Natural killer cell (primary cell): ENCODE measurements around the gene FADS2. TPM values are rescaled to one million over a fixed set of nuclear protein-coding genes. Genes with fewer than 3 reads are reported as not detected.

ENCODE experiments used
- ATAC-seq, 3 donors: fragments of 150-1000 bp in 2 of 3; fragments of 200-7000 bp in 1 of 3; cut with Tn5 transposase; 1 replicate in 1 of 3; 2 replicates in 2 of 3; pipeline ENCODE4 v1.10.0; 2021; ENCODE audit warnings: mild to moderate bottlenecking in 2 of 3, moderate library complexity in 2 of 3
- DNase-seq, 2 donors: peaks; one replicate each; pipeline versions ENCODE4 v3.0.0 to v3.0.0-alpha.2; 2013 to 2021; ENCODE audit warnings: mixed read lengths in 1 of 2
- H3K27ac ChIP-seq: one replicate; pipeline ENCODE4 v1.5.1; 2013; ENCODE audit warnings: mild to moderate bottlenecking, low read length
- H3K27me3 ChIP-seq: one replicate; pipeline ENCODE4 v1.6.1; 2013; ENCODE audit warnings: low read length; ENCODE audit not compliant: control insufficient read depth, insufficient read depth
- H3K36me3 ChIP-seq: one replicate; pipeline ENCODE4 v1.6.1; 2013; ENCODE audit warnings: low read length; ENCODE audit not compliant: control insufficient read depth, insufficient read depth
- H3K4me1 ChIP-seq: one replicate; pipeline ENCODE4 v1.6.1; 2013; ENCODE audit warnings: low read length; ENCODE audit not compliant: control insufficient read depth, insufficient read depth
- H3K4me3 ChIP-seq: one replicate; pipeline ENCODE4 v1.5.1; 2013; ENCODE audit warnings: low read length
- H3K9me3 ChIP-seq: one replicate; pipeline ENCODE4 v1.6.1; 2013; ENCODE audit warnings: low read length; ENCODE audit not compliant: control insufficient read depth, insufficient read depth
- H3K27ac Mint-ChIP-seq, 2 donors: one replicate each; pipeline ENCODE4 v1.8.0; 2022; ENCODE audit warnings: mild to moderate bottlenecking in 2 of 2, mixed read lengths in 2 of 2, moderate library complexity in 1 of 2
- H3K27me3 Mint-ChIP-seq, 2 donors: one replicate each; pipeline ENCODE4 v1.8.0; 2022; ENCODE audit warnings: low read depth in 2 of 2, mixed read lengths in 2 of 2
- H3K36me3 Mint-ChIP-seq: one replicate; pipeline ENCODE4 v1.8.0; 2022; ENCODE audit warnings: mixed read lengths
- H3K4me1 Mint-ChIP-seq, 2 donors: one replicate each; pipeline ENCODE4 v1.8.0; 2022; ENCODE audit warnings: mixed read lengths in 2 of 2
- H3K4me3 Mint-ChIP-seq: one replicate; pipeline ENCODE4 v1.8.0; 2022; ENCODE audit warnings: mild to moderate bottlenecking, moderate library complexity, mixed read lengths
- H3K9me3 Mint-ChIP-seq, 2 donors: one replicate each; pipeline ENCODE4 v1.8.0; 2022; ENCODE audit warnings: mixed read lengths in 2 of 2
- WGBS: methylation state at CpG from one replicate; pipeline ENCODE4 v1.1.7; 2013; ENCODE audit warnings: missing lambda C conversion rate; ENCODE audit not compliant: insufficient coverage; 5-methylcytosine and 5-hydroxymethylcytosine counted together
- intact Hi-C: fragments of 100-400 bp; cut with micrococcal nuclease; formaldehyde crosslinking; loops from one replicate; pipeline ENCODE4 v1.14.2; 2022
- total RNA-seq, 4 donors: library from RNA; stranded (reverse); fragments of 120-200 nt in 1 of 4; gene quantifications; one replicate each; pipeline versions ENCODE4 v1.2.3 to v1.2.4, GENCODE V29; 2013 to 2022
- TF ChIP-seq, protein P1 (sequence below): fragments of 200-600 bp; IDR thresholded peaks from one replicate; pipeline ENCODE4 v1.8.0; 2022; ENCODE audit warnings: antibody characterized with exemption

The FADS2 gene
- total RNA-seq, 3 donors from 2014 or later (not counting 1 experiment from before 2014, with no cell fraction given), result 30.4 to 52.7 (median 34.4) TPM

DNA sequence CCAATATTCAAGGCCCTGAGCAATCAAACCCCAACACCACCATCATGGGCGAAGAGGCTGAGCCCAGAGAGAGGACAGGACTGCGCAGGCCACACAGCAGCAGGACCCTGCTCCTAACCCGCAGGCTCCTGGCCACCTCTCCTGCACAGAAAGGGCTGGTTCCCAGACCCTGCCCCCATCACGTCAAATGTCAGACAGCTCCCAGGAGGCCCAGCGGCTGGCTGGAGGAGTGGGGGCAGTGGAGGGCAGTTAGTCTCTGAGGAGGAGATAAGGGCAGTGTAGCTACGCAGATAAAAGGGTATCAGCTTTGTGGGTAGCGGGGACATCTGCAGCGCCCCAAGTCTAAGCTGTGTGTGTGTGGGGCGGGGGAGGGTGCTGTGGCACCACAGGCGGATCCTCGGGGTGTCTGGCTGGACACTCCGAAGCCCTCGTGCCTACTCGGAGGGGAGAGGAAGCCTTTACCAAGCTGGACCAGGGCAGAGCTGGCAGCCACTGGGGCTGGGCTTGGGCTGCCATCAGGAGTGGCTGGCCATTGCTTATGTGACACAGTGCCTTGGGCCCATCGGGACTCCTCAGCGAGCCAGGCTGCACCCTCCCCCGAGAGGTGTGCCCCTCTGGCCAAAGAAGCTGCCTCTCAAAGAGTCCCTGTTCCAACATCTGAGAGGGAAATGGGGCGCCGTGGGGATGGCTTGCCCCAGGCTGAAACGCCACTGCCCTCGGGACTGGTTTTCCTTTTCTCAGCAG lies 41.8 kb downstream of the FADS2 start:
- H3K36me3 ChIP-seq, result no peaks in the 10 kb centered on the region
- Mint-ChIP-seq H3K27me3 (no peaks in the 10 kb centered on the region), H3K9me3 (no peaks in the 10 kb centered on the region), H3K36me3 (no peaks in the 10 kb centered on the region), H3K4me1 (peaks cover 6 to 8% of the 10 kb centered on the region in 2 donors), H3K27ac (no peak overlapping the region), H3K4me3 (no peak overlapping the region)
- peaks cover 8% of the 10 kb centered on the region for H3K4me1 ChIP-seq
- no peaks in the 10 kb centered on the region for H3K9me3 ChIP-seq
- no peaks in the 10 kb centered on the region for H3K27me3 ChIP-seq
- TF ChIP-seq, protein P1, sequence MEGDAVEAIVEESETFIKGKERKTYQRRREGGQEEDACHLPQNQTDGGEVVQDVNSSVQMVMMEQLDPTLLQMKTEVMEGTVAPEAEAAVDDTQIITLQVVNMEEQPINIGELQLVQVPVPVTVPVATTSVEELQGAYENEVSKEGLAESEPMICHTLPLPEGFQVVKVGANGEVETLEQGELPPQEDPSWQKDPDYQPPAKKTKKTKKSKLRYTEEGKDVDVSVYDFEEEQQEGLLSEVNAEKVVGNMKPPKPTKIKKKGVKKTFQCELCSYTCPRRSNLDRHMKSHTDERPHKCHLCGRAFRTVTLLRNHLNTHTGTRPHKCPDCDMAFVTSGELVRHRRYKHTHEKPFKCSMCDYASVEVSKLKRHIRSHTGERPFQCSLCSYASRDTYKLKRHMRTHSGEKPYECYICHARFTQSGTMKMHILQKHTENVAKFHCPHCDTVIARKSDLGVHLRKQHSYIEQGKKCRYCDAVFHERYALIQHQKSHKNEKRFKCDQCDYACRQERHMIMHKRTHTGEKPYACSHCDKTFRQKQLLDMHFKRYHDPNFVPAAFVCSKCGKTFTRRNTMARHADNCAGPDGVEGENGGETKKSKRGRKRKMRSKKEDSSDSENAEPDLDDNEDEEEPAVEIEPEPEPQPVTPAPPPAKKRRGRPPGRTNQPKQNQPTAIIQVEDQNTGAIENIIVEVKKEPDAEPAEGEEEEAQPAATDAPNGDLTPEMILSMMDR, result no peak
- H3K27ac ChIP-seq, result no peak overlapping the region
- ATAC-seq (no peak), DNase-seq (no peak)
- 86% methylated on average over 21 of the region's 21 CpGs for WGBS
- intact Hi-C loops, result loop anchor here (2.0 kb wide), 1 partner anchor 77 kb away; no protein-coding TSS in a partner anchor
- H3K4me3 ChIP-seq, result no peak overlapping the region

DNA sequence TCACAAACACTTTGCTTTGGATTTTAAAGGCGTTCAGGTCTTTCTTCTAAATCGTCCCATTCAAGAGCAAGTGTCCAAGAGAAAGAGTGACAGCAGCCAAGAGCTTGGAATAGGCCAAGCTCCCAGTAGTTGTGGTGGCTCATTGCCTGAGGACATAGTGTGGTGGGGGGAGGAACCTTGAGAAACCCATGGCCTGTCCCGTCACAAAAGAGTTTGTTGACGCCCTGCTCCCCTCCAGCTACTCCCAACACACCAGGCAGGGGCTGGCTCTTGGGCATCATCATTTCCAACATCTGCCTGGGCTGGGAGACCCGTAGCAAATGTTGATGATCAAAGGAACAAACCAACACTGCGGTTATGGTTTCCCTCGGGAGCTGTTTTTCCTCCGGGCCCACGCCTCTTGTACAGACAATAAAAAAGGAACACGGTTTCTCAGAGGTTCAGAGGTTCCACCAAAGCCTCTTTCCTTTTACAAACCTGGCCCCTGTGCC lies 42.5 kb downstream of the FADS2 start:
- ATAC-seq (no peak), DNase-seq (no peak)
- Histone ChIP-seq H3K27me3 (no peaks in the 10 kb centered on the region), H3K36me3 (no peaks in the 10 kb centered on the region), H3K4me1 (peaks cover 8% of the 10 kb centered on the region), H3K9me3 (no peaks in the 10 kb centered on the region), H3K4me3 (no peak overlapping the region), H3K27ac (no peak overlapping the region)
- peaks cover 6 to 8% of the 10 kb centered on the region in 2 donors for H3K4me1 Mint-ChIP-seq
- H3K9me3 Mint-ChIP-seq, result no peaks in the 10 kb centered on the region
- WGBS, result 58% methylated on average over 9 of the region's 10 CpGs
- intact Hi-C loops, result loop anchor here (2.0 kb wide), 1 partner anchor 76 kb away; no protein-coding TSS in a partner anchor
- TF ChIP-seq, protein P1, result no peak
- H3K27me3 Mint-ChIP-seq, result no peaks in the 10 kb centered on the region
- peak overlapping the region; percentile 1 for H3K4me3 Mint-ChIP-seq
- no peak overlapping the region for H3K27ac Mint-ChIP-seq
- H3K36me3 Mint-ChIP-seq, result no peaks in the 10 kb centered on the region

DNA sequence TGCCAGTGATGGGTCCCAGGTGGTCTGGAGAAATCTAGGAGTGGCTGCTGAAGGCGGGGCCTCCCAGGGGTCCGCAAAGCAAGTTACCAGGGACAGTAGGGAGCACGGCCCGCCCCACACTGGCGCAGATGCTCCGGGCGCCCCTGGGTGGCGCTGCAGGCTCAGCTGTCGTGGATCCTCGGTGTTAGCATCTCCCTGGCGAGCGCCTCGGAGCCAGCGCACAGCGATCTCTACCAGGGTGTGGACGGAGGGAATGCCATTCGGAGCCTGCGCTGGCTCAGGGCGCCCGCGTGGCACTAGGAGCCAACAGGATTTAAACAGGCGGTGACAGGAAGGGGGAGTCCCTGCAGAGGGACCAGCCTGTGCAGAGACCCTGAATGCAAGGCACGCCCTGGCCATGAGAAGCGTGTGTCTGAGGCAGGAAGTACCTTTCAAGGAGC lies 43.1 kb downstream of the FADS2 start:
- no peak overlapping the region for H3K27ac Mint-ChIP-seq
- peak overlapping the region; percentile 67 for H3K4me3 Mint-ChIP-seq
- no peak overlapping the region for H3K4me3 ChIP-seq
- H3K9me3 Mint-ChIP-seq, result no peaks in the 10 kb centered on the region
- no peak overlapping the region for H3K27ac ChIP-seq
- 3% methylated on average over 24 of the region's 24 CpGs for WGBS
- no peaks in the 10 kb centered on the region for H3K36me3 ChIP-seq
- no peaks in the 10 kb centered on the region for H3K27me3 ChIP-seq
- no peaks in the 10 kb centered on the region for H3K27me3 Mint-ChIP-seq
- H3K4me1 ChIP-seq, result peaks cover 8% of the 10 kb centered on the region
- no peaks in the 10 kb centered on the region for H3K36me3 Mint-ChIP-seq
- DNase-seq (peak; percentile 57 to 79), ATAC-seq (peak; percentile 87 to 99 (median 97))
- H3K4me1 Mint-ChIP-seq, result peaks cover 6 to 8% of the 10 kb centered on the region in 2 donors
- H3K9me3 ChIP-seq, result no peaks in the 10 kb centered on the region
- intact Hi-C loops, result loop anchor here (2.0 kb wide), 1 partner anchor 76 kb away; no protein-coding TSS in a partner anchor
- TF ChIP-seq, protein P1, result peak; percentile 73
